ENCODE results near the gene IST1. TPM values are rescaled to one million over a fixed set of nuclear protein-coding genes. Genes with fewer than 3 reads are reported as not detected.
"Not testable (repeated sequence)": the region's sequence is repeated elsewhere in the genome, so short reads cannot be mapped to it uniquely, and the experiment has no call there.

Gene IST1
- total and polyA plus RNA-seq, 4 donors: 33.8 to 95.3 (median 53.5) TPM

DNA sequence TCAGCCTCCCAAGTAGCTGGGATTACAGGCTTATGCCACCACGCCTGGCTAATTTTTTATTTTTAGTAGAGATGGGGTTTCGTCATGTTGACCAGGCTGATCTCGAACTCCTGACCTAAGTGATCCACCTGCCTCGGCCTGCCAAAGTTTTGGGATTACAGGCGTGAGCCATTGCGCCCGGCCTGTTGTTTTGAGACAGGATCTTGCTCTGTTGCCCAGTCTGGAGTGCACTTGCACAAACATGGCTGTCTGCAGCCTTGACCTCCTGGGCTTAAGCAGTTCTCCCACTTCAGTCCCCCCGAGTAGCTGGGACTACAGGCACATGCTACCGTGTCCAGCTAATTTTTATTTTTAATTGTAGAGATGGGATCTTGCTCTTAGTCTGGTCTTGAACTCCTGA, 8.9 kb downstream of the IST1 start:
- TF ChIP-seq, protein P1, sequence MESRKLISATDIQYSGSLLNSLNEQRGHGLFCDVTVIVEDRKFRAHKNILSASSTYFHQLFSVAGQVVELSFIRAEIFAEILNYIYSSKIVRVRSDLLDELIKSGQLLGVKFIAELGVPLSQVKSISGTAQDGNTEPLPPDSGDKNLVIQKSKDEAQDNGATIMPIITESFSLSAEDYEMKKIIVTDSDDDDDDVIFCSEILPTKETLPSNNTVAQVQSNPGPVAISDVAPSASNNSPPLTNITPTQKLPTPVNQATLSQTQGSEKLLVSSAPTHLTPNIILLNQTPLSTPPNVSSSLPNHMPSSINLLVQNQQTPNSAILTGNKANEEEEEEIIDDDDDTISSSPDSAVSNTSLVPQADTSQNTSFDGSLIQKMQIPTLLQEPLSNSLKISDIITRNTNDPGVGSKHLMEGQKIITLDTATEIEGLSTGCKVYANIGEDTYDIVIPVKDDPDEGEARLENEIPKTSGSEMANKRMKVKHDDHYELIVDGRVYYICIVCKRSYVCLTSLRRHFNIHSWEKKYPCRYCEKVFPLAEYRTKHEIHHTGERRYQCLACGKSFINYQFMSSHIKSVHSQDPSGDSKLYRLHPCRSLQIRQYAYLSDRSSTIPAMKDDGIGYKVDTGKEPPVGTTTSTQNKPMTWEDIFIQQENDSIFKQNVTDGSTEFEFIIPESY (IDR thresholded peaks at IDR 0.05): no peak
- TF ChIP-seq HNF4G (IDR thresholded peaks at IDR 0.05) (no peak), EGR1 (IDR thresholded peaks at IDR 0.05; ENCODE audit: low read depth in 2 of 2) (no peak)
- H3K4me1 ChIP-seq (ENCODE audit: control insufficient read depth in 4 of 4, insufficient read depth in 4 of 4, low read length in 3 of 4): peaks cover 0 to 11% (median 2%) of the 10 kb centered on the region in 4 donors
- DNase-seq (ENCODE audit: low spot score): no peak
- H3K9me3 ChIP-seq (ENCODE audit: control insufficient read depth in 4 of 4, low read length in 3 of 4): no peaks in the 10 kb centered on the region
- H3K9ac ChIP-seq (ENCODE audit: low read depth in 1 of 2, low read length in 2 of 2): no peak overlapping the region
- no peak overlapping the region for H3K27ac ChIP-seq (ENCODE audit: low read depth in 1 of 2, low read length in 2 of 2)
- WGBS: 85% methylated on average over 9 of the region's 9 CpGs
- peaks cover 0 to 1% (median 0%) of the 10 kb centered on the region in 4 donors for H3K36me3 ChIP-seq (ENCODE audit: control insufficient read depth in 4 of 4, insufficient read depth in 3 of 4, low read depth in 1 of 4, low read length in 3 of 4)
- no peaks in the 10 kb centered on the region for H3K27me3 ChIP-seq (ENCODE audit: control insufficient read depth in 4 of 4, insufficient read depth in 4 of 4, low read length in 3 of 4)
- H3K4me3 ChIP-seq (ENCODE audit: low read depth in 1 of 3, low read length in 3 of 3): no peak overlapping the region

GRCh38 chr16:71905765-71906164, 10.4 kb downstream of the IST1 start:
- WGBS: 80% methylated on average over 6 of the region's 6 CpGs
- not testable (repeated sequence) for H3K4me1 ChIP-seq (ENCODE audit: control insufficient read depth in 4 of 4, insufficient read depth in 4 of 4, low read length in 3 of 4); H3K9me3 ChIP-seq (ENCODE audit: control insufficient read depth in 4 of 4, low read length in 3 of 4); H3K9ac ChIP-seq (ENCODE audit: low read depth in 1 of 2, low read length in 2 of 2); H3K4me3 ChIP-seq (ENCODE audit: low read depth in 1 of 3, low read length in 3 of 3); H3K27ac ChIP-seq (ENCODE audit: low read depth in 1 of 2, low read length in 2 of 2); H3K27me3 ChIP-seq (ENCODE audit: control insufficient read depth in 4 of 4, insufficient read depth in 4 of 4, low read length in 3 of 4); H3K36me3 ChIP-seq (ENCODE audit: control insufficient read depth in 4 of 4, insufficient read depth in 3 of 4, low read depth in 1 of 4, low read length in 3 of 4); DNase-seq (ENCODE audit: low spot score)

DNA sequence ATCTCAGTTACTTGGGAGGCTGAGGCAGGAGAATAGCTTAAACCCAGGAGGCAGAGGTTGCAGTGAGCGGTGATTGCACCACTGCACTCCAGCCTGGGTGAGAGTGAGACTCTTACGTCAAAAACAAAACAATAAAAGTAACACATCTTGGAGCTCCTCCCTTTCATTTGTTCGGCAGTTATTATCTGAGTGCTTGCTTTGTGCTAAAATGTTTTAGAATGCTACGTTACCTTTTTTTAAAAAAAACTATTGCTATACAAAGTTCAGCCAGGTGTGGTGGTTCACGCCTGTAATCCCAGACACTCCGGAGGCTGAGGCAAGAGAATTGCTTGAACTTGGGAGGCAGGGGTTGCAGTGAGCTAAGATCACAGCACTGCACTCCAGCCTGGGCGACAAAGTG, 15.8 kb downstream of the IST1 start:
- Histone ChIP-seq H3K27ac (ENCODE audit: low read depth in 1 of 2, low read length in 2 of 2) (no peak overlapping the region), H3K9ac (ENCODE audit: low read depth in 1 of 2, low read length in 2 of 2) (no peak overlapping the region), H3K9me3 (ENCODE audit: control insufficient read depth in 4 of 4, low read length in 3 of 4) (no peaks in the 10 kb centered on the region), H3K36me3 (ENCODE audit: control insufficient read depth in 4 of 4, insufficient read depth in 3 of 4, low read depth in 1 of 4, low read length in 3 of 4) (peaks cover 0 to 6% (median 3%) of the 10 kb centered on the region in 4 donors), H3K27me3 (ENCODE audit: control insufficient read depth in 4 of 4, insufficient read depth in 4 of 4, low read length in 3 of 4) (no peaks in the 10 kb centered on the region), H3K4me1 (ENCODE audit: control insufficient read depth in 4 of 4, insufficient read depth in 4 of 4, low read length in 3 of 4) (peaks cover 7 to 33% (median 24%) of the 10 kb centered on the region in 4 donors), H3K4me3 (ENCODE audit: low read depth in 1 of 3, low read length in 3 of 3) (no peak overlapping the region)
- WGBS: 66% methylated on average over 7 of the region's 7 CpGs
- DNase-seq (ENCODE audit: low spot score): no peak
- TF ChIP-seq RXRA (IDR thresholded peaks at IDR 0.05) (no peak), HNF4A (conservative IDR thresholded peaks at IDR 0.05) (no peak), FOXA1 (IDR thresholded peaks at IDR 0.05) (no peak), GABPA (IDR thresholded peaks at IDR 0.05 in 1 of 2, conservative IDR thresholded peaks at IDR 0.05 in 1 of 2) (no peak), SP1 (IDR thresholded peaks at IDR 0.05) (no peak), NR2F2 (IDR thresholded peaks at IDR 0.05) (no peak), JUND (IDR thresholded peaks at IDR 0.05) (no peak), ATF3 (IDR thresholded peaks at IDR 0.05) (no peak), RAD21 (IDR thresholded peaks at IDR 0.05) (no peak), EGR1 (IDR thresholded peaks at IDR 0.05; ENCODE audit: low read depth in 2 of 2) (no peak), YY1 (IDR thresholded peaks at IDR 0.05) (no peak), REST (IDR thresholded peaks at IDR 0.05) (no peak), HNF4G (IDR thresholded peaks at IDR 0.05) (no peak), TAF1 (conservative IDR thresholded peaks at IDR 0.05) (no peak), FOXA2 (IDR thresholded peaks at IDR 0.05) (no peak)
- TF ChIP-seq, protein P1 (IDR thresholded peaks at IDR 0.05): no peak
- TF ChIP-seq, protein P2, sequence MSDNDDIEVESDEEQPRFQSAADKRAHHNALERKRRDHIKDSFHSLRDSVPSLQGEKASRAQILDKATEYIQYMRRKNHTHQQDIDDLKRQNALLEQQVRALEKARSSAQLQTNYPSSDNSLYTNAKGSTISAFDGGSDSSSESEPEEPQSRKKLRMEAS (IDR thresholded peaks at IDR 0.05): no peak
- TF ChIP-seq, protein P3, sequence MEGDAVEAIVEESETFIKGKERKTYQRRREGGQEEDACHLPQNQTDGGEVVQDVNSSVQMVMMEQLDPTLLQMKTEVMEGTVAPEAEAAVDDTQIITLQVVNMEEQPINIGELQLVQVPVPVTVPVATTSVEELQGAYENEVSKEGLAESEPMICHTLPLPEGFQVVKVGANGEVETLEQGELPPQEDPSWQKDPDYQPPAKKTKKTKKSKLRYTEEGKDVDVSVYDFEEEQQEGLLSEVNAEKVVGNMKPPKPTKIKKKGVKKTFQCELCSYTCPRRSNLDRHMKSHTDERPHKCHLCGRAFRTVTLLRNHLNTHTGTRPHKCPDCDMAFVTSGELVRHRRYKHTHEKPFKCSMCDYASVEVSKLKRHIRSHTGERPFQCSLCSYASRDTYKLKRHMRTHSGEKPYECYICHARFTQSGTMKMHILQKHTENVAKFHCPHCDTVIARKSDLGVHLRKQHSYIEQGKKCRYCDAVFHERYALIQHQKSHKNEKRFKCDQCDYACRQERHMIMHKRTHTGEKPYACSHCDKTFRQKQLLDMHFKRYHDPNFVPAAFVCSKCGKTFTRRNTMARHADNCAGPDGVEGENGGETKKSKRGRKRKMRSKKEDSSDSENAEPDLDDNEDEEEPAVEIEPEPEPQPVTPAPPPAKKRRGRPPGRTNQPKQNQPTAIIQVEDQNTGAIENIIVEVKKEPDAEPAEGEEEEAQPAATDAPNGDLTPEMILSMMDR (IDR thresholded peaks at IDR 0.05; ENCODE audit: low read depth, low read length, missing input control): no peak
